ENCODE results near the gene OR8B3.

Gene OR8B3

DNA sequence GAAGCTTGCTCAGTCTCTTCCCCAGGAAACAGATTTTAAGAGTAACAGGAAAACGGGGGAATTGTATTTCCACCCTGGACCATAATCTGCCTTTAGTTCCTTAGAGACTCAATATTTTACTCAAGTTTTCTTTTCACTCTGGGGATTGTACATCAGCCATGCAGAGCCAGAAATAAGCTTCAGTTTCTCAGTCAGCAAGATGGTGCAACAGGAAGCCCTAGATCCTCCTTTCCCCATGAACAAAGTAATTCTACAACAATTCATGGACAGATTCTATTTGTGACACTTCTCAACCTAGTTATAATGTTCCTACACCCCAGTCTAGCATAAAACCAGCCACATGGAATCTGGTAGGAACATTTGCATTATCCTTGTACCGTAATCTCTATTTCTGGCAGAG is 39.3 kb downstream of the OR8B3 start:
- DNase-seq (ENCODE audit: low spot score) = no peak

DNA sequence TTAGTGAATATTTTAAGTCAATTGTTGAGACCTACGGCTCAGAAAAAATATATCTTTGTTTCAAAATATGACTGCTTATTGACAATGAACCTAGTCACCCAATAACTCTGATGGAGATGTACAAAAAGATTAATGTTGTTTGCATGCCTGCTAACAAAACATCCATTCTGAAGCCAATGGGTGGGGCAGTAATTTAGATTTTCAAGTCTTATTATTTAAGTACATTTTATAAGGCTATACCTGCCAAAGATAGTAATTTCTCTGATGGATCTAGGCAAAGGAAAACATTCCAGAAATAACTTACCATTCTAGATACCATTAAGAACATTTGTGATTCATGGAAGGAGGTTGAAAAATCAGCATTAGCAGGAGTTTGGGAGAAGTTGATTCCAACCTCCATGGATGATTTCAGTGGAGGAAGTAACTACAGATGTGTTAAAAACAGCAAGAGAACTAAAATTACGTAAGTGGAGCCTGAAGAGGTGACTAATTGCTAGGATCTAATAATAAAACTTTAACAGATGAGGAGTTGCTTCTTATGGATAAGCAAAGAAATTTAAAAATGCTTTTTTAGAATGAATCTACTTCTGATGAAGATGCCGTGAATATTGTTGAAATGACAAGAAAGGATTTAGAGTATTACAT is 52.4 kb downstream of the OR8B3 start:
- no peak for DNase-seq (ENCODE audit: low spot score)
